Measurements from ENCODE around the gene RANBP10.

Gene RANBP10

DNA sequence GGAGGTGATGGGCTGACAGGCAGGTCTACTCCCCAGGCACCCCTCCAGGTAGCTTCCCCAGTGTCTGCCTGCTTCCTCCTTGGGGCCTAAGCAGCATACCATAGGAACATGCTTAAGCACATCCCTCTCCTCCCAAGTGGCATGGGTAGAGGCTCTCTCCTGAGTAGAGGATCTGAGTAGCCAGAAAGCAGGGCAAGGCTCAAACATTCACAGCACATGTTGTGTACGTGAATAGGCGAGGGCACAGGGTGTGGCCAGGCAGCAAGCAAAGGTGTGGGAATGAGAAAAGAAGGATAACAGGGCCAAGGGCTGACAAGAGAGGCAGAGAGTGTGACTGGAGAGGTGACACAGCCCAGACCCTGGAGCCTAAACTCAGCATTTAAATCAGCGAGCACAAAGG lies 57.5 kb downstream of the RANBP10 start:
- peaks cover 9% of the 10 kb centered on the region; the same call in 1 of the 2 replicates for H3K36me3 ChIP-seq (ENCODE audit: low read depth)
- H3K4me3 ChIP-seq (ENCODE audit: severe bottlenecking), result no peak overlapping the region
- no peaks in the 10 kb centered on the region for H3K27me3 ChIP-seq (ENCODE audit: insufficient read depth, poor library complexity, severe bottlenecking)
- TF ChIP-seq, protein P1, sequence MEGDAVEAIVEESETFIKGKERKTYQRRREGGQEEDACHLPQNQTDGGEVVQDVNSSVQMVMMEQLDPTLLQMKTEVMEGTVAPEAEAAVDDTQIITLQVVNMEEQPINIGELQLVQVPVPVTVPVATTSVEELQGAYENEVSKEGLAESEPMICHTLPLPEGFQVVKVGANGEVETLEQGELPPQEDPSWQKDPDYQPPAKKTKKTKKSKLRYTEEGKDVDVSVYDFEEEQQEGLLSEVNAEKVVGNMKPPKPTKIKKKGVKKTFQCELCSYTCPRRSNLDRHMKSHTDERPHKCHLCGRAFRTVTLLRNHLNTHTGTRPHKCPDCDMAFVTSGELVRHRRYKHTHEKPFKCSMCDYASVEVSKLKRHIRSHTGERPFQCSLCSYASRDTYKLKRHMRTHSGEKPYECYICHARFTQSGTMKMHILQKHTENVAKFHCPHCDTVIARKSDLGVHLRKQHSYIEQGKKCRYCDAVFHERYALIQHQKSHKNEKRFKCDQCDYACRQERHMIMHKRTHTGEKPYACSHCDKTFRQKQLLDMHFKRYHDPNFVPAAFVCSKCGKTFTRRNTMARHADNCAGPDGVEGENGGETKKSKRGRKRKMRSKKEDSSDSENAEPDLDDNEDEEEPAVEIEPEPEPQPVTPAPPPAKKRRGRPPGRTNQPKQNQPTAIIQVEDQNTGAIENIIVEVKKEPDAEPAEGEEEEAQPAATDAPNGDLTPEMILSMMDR (IDR thresholded peaks at IDR 0.05; ENCODE audit: poor library complexity, severe bottlenecking), result no peak
- H3K9me3 ChIP-seq (ENCODE audit: severe bottlenecking), result no peaks in the 10 kb centered on the region
- peak; percentile 49 for ATAC-seq (ENCODE audit: low read depth)
- DNase-seq (ENCODE audit: low spot score), result no peak
- no peak overlapping the region for H3K27ac ChIP-seq (ENCODE audit: poor library complexity, severe bottlenecking)
- H3K4me1 ChIP-seq (ENCODE audit: insufficient read depth, poor library complexity, severe bottlenecking), result no peaks in the 10 kb centered on the region

- Histone ChIP-seq H3K36me3 (ENCODE audit: low read depth) (peaks cover 16% of the 10 kb centered on the region; the same call in 1 of the 2 replicates), H3K4me1 (ENCODE audit: insufficient read depth, poor library complexity, severe bottlenecking) (no peaks in the 10 kb centered on the region), H3K9me3 (ENCODE audit: severe bottlenecking) (no peaks in the 10 kb centered on the region), H3K27me3 (ENCODE audit: insufficient read depth, poor library complexity, severe bottlenecking) (no peaks in the 10 kb centered on the region), H3K4me3 (ENCODE audit: severe bottlenecking) (no peak overlapping the region), H3K27ac (ENCODE audit: poor library complexity, severe bottlenecking) (no peak overlapping the region)
- TF ChIP-seq, protein P1 (IDR thresholded peaks at IDR 0.05; ENCODE audit: poor library complexity, severe bottlenecking), result no peak
- DNase-seq (ENCODE audit: low spot score) (no peak), ATAC-seq (ENCODE audit: low read depth) (no peak)
Observed at GRCh38 chr16:67746846-67747245, 59.5 kb downstream of the RANBP10 start.

GRCh38 chr16:67741118-67741517 lies 65.2 kb downstream of the RANBP10 start:
- Histone ChIP-seq H3K27me3 (ENCODE audit: insufficient read depth, poor library complexity, severe bottlenecking) (no peaks in the 10 kb centered on the region), H3K4me3 (ENCODE audit: severe bottlenecking) (no peak overlapping the region), H3K9me3 (ENCODE audit: severe bottlenecking) (no peaks in the 10 kb centered on the region), H3K4me1 (ENCODE audit: insufficient read depth, poor library complexity, severe bottlenecking) (no peaks in the 10 kb centered on the region), H3K27ac (ENCODE audit: poor library complexity, severe bottlenecking) (no peak overlapping the region), H3K36me3 (ENCODE audit: low read depth) (peaks cover 11% of the 10 kb centered on the region; the same call in 1 of the 2 replicates)
- TF ChIP-seq, protein P1 (IDR thresholded peaks at IDR 0.05; ENCODE audit: poor library complexity, severe bottlenecking), result no peak
- DNase-seq (ENCODE audit: low spot score) (no peak), ATAC-seq (ENCODE audit: low read depth) (no peak)

DNA sequence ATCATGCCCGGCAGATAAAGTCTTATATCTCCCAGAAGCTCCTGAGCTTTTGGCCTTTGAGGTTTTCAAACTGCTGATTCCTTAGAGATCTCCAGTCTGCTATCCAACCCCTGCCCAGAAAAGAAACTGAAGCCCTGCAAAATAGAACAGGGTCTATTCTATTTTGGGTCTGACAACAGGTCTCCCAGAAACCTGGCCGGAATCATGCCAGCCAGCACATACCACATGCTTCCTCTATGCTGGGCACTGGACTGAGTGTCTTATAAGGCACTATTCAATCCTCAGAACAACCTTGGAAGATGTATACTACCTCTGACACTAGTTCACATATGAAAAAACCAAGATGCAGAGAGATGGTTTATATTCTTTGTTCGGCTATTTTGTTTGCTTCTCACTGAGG lies 66.0 kb downstream of the RANBP10 start:
- Histone ChIP-seq H3K4me1 (ENCODE audit: insufficient read depth, poor library complexity, severe bottlenecking) (no peaks in the 10 kb centered on the region), H3K36me3 (ENCODE audit: low read depth) (peaks cover 11% of the 10 kb centered on the region; the same call in 1 of the 2 replicates), H3K4me3 (ENCODE audit: severe bottlenecking) (no peak overlapping the region), H3K9me3 (ENCODE audit: severe bottlenecking) (no peaks in the 10 kb centered on the region), H3K27ac (ENCODE audit: poor library complexity, severe bottlenecking) (no peak overlapping the region), H3K27me3 (ENCODE audit: insufficient read depth, poor library complexity, severe bottlenecking) (no peaks in the 10 kb centered on the region)
- DNase-seq (ENCODE audit: low spot score) (no peak), ATAC-seq (ENCODE audit: low read depth) (no peak)
- TF ChIP-seq, protein P1 (IDR thresholded peaks at IDR 0.05; ENCODE audit: poor library complexity, severe bottlenecking), result no peak

GRCh38 chr16:67736858-67737257 lies 69.5 kb downstream of the RANBP10 start:
- TF ChIP-seq, protein P1 (IDR thresholded peaks at IDR 0.05; ENCODE audit: poor library complexity, severe bottlenecking), result no peak
- no peaks in the 10 kb centered on the region for H3K36me3 ChIP-seq (ENCODE audit: low read depth)
- no peaks in the 10 kb centered on the region for H3K4me1 ChIP-seq (ENCODE audit: insufficient read depth, poor library complexity, severe bottlenecking)
- ATAC-seq (ENCODE audit: low read depth) (peak; percentile 46; the same call in 1 of the 3 replicates), DNase-seq (ENCODE audit: low spot score) (no peak)
- no peak overlapping the region for H3K4me3 ChIP-seq (ENCODE audit: severe bottlenecking)
- H3K9me3 ChIP-seq (ENCODE audit: severe bottlenecking), result no peaks in the 10 kb centered on the region
- H3K27ac ChIP-seq (ENCODE audit: poor library complexity, severe bottlenecking), result no peak overlapping the region
- no peaks in the 10 kb centered on the region for H3K27me3 ChIP-seq (ENCODE audit: insufficient read depth, poor library complexity, severe bottlenecking)
